GM10847 (cell line): ENCODE measurements around the gene SEMA3C.

Experiments
- POLR2A ChIP-seq: IDR thresholded peaks from 2 replicates; pipeline ENCODE4 v1.6.1; 2011; ENCODE audit not compliant: insufficient read length; ENCODE audit errors: extremely low read depth

Gene SEMA3C

GRCh38 chr7:80940539-80941207, 21.8 kb upstream of the SEMA3C start:
- no peak for TF ChIP-seq POLR2A

DNA sequence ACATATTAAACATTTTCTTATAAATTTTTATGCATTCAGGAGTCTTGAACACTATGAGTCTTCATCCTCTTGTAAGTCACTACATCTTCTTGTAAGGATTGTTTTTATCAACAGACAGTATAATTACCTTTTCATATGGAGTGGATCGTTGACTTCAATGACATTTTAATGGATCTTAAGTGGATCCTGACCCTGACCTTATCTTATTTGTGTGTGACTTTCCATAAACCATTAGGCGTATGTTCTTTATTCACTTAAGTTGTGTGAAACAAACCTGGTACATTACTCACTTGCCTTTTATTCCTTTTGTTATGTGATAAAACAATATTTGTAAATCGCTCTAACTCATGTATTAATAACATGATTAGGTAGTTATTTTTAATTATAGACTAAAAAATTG, 18.5 kb upstream of the SEMA3C start:
- TF ChIP-seq POLR2A, result no peak

GRCh38 chr7:80935991-80936780, 17.3 kb upstream of the SEMA3C start:
- no peak for TF ChIP-seq POLR2A

GRCh38 chr7:80934321-80934720, 15.5 kb upstream of the SEMA3C start:
- no peak for TF ChIP-seq POLR2A

GRCh38 chr7:80932536-80932935, 13.7 kb upstream of the SEMA3C start:
- no peak for TF ChIP-seq POLR2A

DNA sequence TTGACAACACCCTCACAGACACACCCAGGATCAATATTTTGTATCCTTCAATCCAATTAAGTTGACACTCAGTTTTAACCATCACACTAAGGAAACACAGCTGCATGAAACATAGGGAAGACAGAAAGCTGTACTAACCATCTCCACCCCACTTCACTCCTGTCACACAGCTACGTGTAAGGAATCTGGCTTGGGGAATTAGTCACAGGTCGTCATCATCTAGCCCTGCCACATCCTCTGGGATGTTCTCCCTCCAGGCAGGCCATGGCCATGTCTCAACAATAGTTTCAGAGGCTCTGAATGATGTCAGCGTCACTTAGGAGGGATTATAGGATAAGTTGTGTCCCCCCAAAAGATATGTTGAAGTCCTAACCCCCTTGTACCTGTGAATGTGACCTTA, 10.8 kb upstream of the SEMA3C start:
- TF ChIP-seq POLR2A, result no peak

DNA sequence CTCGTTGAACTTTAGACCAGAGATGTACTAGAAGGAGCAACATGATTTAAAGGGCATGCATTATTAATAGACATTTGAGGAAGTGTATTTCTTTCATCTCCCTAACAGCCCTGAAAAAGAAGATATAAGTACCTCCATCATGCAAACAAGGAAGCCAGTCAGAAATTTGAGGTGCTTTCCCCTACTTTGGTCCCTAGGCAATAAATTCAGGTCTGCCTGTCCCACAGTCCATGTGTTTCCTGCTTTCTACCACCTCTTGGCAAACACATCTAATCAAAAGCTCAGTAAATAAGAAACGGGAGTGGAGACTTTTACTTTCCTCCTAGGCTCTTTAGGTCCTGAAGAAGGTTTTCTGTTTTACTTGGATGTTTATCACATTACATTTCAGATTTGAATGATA, 5.2 kb upstream of the SEMA3C start:
- TF ChIP-seq POLR2A, result no peak

- no peak for TF ChIP-seq POLR2A
Measured at GRCh38 chr7:80923211-80923612, 4.4 kb upstream of the SEMA3C start.

DNA sequence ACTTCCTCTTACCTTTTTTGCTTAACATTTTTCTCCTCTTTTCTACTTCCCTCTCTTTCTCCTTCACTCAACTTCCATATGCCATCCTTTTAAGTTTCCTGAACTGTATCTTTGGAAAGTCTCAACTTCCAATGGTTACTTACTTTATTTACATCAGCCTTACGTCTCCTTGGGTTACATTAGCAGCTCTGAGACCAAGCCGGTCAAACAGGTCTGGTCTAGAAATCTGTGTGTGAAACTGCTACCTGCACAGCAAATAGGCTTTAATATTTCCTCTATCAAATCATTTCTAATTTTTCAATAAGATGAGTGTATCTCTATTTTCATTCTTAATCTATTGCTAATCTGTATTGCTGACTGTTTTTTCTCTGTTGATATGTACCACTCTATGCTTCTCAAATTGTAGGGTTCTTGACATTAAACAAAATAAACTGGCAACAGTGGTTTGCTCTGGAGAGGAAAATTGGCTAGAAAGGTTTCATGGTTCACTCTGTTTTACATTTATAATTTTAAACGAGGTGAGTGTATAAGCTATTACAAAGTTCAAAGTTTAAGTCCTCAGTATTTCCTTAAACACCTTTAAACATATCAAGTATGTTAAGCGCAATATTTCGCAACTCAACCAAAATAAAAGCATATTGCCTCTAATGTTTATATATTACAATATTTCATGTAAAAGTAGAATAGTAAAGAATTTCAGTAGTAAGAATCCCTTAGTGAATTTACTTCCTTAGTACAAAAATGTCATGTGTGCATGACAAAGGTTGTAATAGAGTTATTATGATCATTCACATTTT, 3.6 kb upstream of the SEMA3C start:
- no peak for TF ChIP-seq POLR2A

DNA sequence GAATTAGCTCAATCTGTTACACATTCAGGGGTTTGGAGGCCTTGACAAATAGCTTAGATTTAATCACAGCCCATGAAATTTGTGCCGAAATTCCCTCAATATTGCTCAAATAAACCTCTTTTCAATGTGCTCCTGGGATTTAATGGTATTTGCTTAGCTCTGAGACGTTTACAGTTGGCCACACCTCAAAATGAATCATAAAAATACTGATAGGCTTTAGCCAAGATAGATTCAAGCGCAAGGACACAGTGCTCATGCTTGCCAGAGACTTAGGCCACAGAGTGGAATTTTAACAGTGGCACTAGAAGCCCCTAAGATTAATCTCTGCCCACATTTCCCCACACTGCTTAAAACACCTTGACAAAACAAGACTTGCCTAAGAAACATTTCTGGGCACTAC, 2.3 kb upstream of the SEMA3C start:
- TF ChIP-seq POLR2A, result no peak

- TF ChIP-seq POLR2A, result no peak
Measured at GRCh38 chr7:80918399-80918798, 452 bp downstream of the SEMA3C start.

- TF ChIP-seq POLR2A, result no peak
Measured at GRCh38 chr7:80916770-80917741, 1.8 kb downstream of the SEMA3C start.

DNA sequence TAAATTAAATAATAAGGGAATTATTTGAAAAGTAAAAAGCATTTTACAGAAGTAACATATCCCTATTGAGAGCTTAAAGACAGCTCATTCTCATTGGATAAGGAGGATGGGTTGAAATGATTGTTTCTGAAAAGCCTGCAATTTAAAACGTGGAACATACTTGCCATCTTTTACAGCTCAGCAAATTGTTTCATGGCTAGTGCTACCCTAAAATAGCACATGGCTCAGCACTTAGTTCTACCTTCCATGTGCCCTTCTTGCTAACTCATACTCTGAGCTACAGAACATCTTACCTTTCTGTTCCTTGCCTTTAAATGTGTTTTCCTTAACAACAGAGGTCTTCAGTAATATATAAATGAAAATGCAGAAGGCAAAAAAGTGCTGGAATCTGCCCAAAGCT, 8.6 kb downstream of the SEMA3C start:
- no peak for TF ChIP-seq POLR2A

DNA sequence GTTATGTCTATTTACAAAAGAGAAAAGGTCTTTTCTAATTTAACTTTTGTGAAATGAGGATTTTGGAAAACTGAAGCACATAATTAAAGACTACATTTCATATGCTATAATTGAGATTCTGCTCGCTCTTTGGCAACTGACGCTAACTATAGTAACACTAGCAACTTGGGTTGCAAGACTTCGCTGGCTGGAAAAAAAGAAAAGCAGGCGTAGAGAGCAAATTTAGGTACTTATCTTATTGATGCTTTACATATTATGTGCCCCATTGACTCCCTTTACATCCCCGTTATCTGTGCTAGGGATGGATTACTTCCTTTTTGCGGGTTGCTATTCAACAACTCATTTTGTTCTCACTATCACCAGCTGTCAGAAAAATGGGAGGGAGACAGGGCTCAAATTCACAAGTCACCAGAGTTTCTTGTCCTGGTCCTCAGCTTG, 10.5 kb downstream of the SEMA3C start:
- TF ChIP-seq POLR2A, result no peak

GRCh38 chr7:80907612-80908011, 11.2 kb downstream of the SEMA3C start:
- TF ChIP-seq POLR2A, result no peak

DNA sequence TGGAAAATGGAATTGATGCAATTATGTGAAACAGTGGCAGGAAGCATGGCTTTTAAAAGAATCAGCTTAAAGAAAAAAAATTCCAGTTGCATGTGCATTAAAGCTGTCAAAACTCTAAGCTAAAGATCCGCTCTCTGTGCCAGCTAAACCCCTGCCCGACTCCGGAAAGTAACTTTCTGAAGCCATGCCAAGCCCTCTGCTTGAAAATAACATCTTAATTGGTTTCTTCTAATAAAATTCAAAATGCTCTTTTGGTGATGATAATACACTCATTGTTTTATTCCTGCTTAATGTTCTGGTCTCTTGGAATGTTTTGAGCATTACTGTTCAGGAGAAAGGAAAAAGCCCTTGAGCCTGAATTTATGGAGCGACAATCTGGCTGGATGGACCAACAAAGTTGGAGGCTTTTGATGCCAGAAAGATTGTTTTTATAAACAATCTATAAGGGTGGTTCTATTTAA, 11.7 kb downstream of the SEMA3C start:
- no peak for TF ChIP-seq POLR2A
